Measurements from ENCODE around the gene ERN2.

DNA sequence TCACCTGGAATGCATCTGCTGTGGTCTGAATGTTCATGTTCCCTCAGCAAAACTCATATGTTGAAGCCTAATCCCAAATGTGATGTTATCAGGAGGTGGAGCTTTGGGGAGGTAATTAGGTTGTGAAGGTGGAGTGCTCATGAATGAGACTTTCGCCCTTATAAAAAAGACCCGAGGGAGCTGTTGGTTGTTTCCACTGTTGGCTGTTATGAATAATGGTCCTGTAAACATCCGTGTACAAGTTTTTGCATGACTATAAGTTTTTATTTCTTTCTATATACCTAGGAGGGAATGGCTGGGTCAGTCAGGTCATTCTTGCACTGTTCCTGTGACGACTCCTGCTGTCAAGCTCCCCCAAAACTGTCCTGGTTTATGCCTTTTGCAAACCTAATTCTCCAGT, 32.2 kb upstream of the ERN2 start:
- no peak for TF ChIP-seq GATA2 (IDR thresholded peaks at IDR 0.05; ENCODE audit: low read depth, low read length)
- TF ChIP-seq GATA3 (IDR thresholded peaks at IDR 0.05; ENCODE audit: low read depth, low read length): no peak

Measured in SH-SY5Y (cell line).